ENCODE data around the gene MFSD1. TPM values are rescaled to one million over a fixed set of nuclear protein-coding genes. Genes with fewer than 3 reads are reported as not detected.

Gene MFSD1
- total RNA-seq, 1 donor from 2014 or later = 16.0 TPM

DNA sequence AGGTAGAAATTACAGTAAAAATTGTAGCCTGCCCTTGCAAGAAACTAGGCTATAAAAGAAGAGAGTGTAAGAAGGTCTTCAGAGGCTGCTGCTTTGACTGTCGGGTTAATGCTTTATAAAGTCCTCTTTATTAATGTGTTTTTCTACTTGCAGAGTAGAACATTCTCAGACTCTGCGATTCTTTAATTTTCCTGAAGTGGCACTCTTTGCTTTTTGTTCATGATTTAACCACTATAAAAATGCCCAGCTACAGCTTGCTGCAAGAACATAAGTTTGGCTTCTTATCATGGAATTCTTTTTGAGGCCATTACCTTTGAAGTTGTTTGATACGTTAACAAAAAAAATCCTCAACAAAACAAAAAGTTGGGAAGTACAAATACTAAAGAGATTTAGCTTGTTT, 33.8 kb downstream of the MFSD1 start:
- Mint-ChIP-seq H3K27ac (no peak overlapping the region), H3K4me1 (no peaks in the 10 kb centered on the region), H3K27me3 (ENCODE audit: insufficient read depth, low read depth) (peaks cover 2% of the 10 kb centered on the region), H3K4me3 (no peak overlapping the region), H3K9me3 (no peaks in the 10 kb centered on the region), H3K36me3 (no peaks in the 10 kb centered on the region)
- TF ChIP-seq EZH2phosphoT487 (IDR thresholded peaks at IDR 0.05) (no peak), EZH2 (IDR thresholded peaks at IDR 0.05) (no peak)
- TF ChIP-seq, protein P1, sequence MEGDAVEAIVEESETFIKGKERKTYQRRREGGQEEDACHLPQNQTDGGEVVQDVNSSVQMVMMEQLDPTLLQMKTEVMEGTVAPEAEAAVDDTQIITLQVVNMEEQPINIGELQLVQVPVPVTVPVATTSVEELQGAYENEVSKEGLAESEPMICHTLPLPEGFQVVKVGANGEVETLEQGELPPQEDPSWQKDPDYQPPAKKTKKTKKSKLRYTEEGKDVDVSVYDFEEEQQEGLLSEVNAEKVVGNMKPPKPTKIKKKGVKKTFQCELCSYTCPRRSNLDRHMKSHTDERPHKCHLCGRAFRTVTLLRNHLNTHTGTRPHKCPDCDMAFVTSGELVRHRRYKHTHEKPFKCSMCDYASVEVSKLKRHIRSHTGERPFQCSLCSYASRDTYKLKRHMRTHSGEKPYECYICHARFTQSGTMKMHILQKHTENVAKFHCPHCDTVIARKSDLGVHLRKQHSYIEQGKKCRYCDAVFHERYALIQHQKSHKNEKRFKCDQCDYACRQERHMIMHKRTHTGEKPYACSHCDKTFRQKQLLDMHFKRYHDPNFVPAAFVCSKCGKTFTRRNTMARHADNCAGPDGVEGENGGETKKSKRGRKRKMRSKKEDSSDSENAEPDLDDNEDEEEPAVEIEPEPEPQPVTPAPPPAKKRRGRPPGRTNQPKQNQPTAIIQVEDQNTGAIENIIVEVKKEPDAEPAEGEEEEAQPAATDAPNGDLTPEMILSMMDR (IDR thresholded peaks at IDR 0.05) = no peak
- no peaks in the 10 kb centered on the region for H3K27me3 ChIP-seq
- no peak overlapping the region for H3K9ac ChIP-seq
- no peak overlapping the region for H3K4me3 ChIP-seq
- H3K9me3 ChIP-seq (ENCODE audit: low read depth) = no peaks in the 10 kb centered on the region
- no peaks in the 10 kb centered on the region for H3K79me2 ChIP-seq (ENCODE audit: low read depth)
- H3K27ac ChIP-seq = no peak overlapping the region
- no peaks in the 10 kb centered on the region for H3K36me3 ChIP-seq
- H3K4me1 ChIP-seq = peaks cover 4% of the 10 kb centered on the region
- no peak overlapping the region for H2AFZ ChIP-seq (replicated peaks)
- H3K4me2 ChIP-seq = no peak overlapping the region
- no peaks in the 10 kb centered on the region for H4K20me1 ChIP-seq (ENCODE audit: low read depth)
- H3F3A ChIP-seq (ENCODE audit: low read depth) = no peaks in the 10 kb centered on the region
- DNase-seq (ENCODE audit: low spot score) = no peak

DNA sequence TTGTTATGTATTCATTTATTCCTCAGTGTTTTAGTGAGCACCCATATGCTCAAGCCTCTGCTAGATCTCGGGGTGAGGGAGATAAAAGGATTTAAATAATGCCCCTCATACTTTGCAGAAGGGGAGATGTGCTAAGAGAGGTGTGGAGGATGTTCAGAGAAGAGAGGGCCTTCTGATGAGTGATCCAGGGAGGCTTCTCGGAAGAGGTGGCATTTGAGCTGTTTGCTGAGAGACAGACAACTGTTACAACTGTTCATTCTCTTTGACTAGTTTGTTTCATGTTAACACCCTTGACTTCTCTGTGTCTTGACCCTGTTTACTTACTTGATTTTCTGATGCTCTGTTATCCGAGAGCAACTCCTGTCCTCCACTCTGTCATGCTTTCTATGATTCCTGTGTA, 34.5 kb downstream of the MFSD1 start:
- H3K27ac Mint-ChIP-seq = no peak overlapping the region
- Histone ChIP-seq H3K27ac (no peak overlapping the region), H3K27me3 (no peaks in the 10 kb centered on the region), H2AFZ (replicated peaks) (no peak overlapping the region), H3F3A (ENCODE audit: low read depth) (no peaks in the 10 kb centered on the region), H3K4me1 (peaks cover 4% of the 10 kb centered on the region), H3K36me3 (no peaks in the 10 kb centered on the region), H3K9ac (no peak overlapping the region), H3K4me3 (no peak overlapping the region), H3K79me2 (ENCODE audit: low read depth) (no peaks in the 10 kb centered on the region), H3K9me3 (ENCODE audit: low read depth) (no peaks in the 10 kb centered on the region), H4K20me1 (ENCODE audit: low read depth) (no peaks in the 10 kb centered on the region), H3K4me2 (no peak overlapping the region)
- no peaks in the 10 kb centered on the region for H3K9me3 Mint-ChIP-seq
- no peak for TF ChIP-seq EZH2phosphoT487 (IDR thresholded peaks at IDR 0.05)
- TF ChIP-seq EZH2 (IDR thresholded peaks at IDR 0.05) = no peak
- TF ChIP-seq, protein P1 (IDR thresholded peaks at IDR 0.05) = no peak
- H3K36me3 Mint-ChIP-seq = no peaks in the 10 kb centered on the region
- H3K4me1 Mint-ChIP-seq = no peaks in the 10 kb centered on the region
- DNase-seq (ENCODE audit: low spot score) = no peak
- peaks cover 3% of the 10 kb centered on the region for H3K27me3 Mint-ChIP-seq (ENCODE audit: insufficient read depth, low read depth)
- H3K4me3 Mint-ChIP-seq = no peak overlapping the region

DNA sequence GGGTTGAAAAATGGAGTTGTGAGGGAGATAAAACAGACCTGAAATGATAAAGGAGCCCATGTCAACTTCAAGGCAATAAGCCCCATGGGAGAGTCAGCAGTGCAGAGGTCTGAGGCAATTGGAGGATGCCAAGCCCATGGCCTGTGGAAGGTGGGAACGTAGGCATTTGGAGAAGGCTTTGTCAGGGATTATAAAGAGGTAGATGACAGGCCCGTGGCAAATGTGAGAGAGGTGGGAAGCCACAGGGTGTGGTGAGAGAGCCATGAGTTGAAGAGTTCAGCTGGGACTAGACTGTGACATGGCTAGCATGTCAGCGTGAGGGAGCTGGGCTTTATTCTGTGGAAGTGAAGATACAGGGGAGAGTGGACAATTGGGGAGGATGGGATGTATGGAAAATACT, 35.4 kb downstream of the MFSD1 start:
- H2AFZ ChIP-seq (replicated peaks) = no peak overlapping the region
- no peaks in the 10 kb centered on the region for H3K4me1 Mint-ChIP-seq
- H3K9ac ChIP-seq = no peak overlapping the region
- H3K79me2 ChIP-seq (ENCODE audit: low read depth) = no peaks in the 10 kb centered on the region
- no peaks in the 10 kb centered on the region for H3K36me3 Mint-ChIP-seq
- peaks cover 4% of the 10 kb centered on the region for H3K4me1 ChIP-seq
- H3K36me3 ChIP-seq = no peaks in the 10 kb centered on the region
- H3K9me3 ChIP-seq (ENCODE audit: low read depth) = no peaks in the 10 kb centered on the region
- TF ChIP-seq EZH2 (IDR thresholded peaks at IDR 0.05) = no peak
- TF ChIP-seq EZH2phosphoT487 (IDR thresholded peaks at IDR 0.05) = no peak
- H3K9me3 Mint-ChIP-seq = no peaks in the 10 kb centered on the region
- no peak overlapping the region for H3K27ac Mint-ChIP-seq
- H3K27ac ChIP-seq = no peak overlapping the region
- H3K4me3 ChIP-seq = no peak overlapping the region
- peak overlapping the region; percentile 46 for H3K4me3 Mint-ChIP-seq
- no peaks in the 10 kb centered on the region for H3K27me3 ChIP-seq
- H3K4me2 ChIP-seq = no peak overlapping the region
- DNase-seq (ENCODE audit: low spot score) = no peak
- H4K20me1 ChIP-seq (ENCODE audit: low read depth) = no peaks in the 10 kb centered on the region
- no peaks in the 10 kb centered on the region for H3F3A ChIP-seq (ENCODE audit: low read depth)
- peaks cover 8% of the 10 kb centered on the region for H3K27me3 Mint-ChIP-seq (ENCODE audit: insufficient read depth, low read depth)

DNA sequence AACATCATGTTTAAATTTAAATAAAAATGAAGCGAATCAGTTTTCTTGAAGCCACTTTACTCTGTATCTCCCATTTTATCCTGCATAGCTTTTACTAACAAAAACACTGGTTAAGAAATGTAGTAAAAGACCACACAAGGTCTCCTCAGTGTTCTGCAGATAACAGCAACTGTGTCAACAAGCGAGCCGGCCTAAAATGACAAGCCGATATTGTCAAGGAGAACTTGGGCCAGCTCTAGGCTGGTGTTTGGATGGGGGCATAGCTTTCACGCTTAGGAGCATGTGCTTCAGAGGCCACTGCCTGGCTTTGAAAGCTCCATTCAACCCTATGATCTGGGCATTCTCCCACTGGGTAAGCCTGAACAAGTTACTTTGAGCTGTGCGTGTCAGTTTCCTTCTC, 38.1 kb downstream of the MFSD1 start:
- Histone ChIP-seq H2AFZ (replicated peaks) (no peak overlapping the region), H3K27ac (no peak overlapping the region), H4K20me1 (ENCODE audit: low read depth) (no peaks in the 10 kb centered on the region), H3K4me3 (no peak overlapping the region), H3F3A (ENCODE audit: low read depth) (no peaks in the 10 kb centered on the region), H3K9me3 (ENCODE audit: low read depth) (no peaks in the 10 kb centered on the region), H3K4me2 (no peak overlapping the region), H3K36me3 (no peaks in the 10 kb centered on the region), H3K9ac (no peak overlapping the region), H3K27me3 (no peaks in the 10 kb centered on the region), H3K4me1 (peaks cover 4% of the 10 kb centered on the region), H3K79me2 (ENCODE audit: low read depth) (no peaks in the 10 kb centered on the region)
- Mint-ChIP-seq H3K4me3 (no peak overlapping the region), H3K27me3 (ENCODE audit: insufficient read depth, low read depth) (peaks cover 14% of the 10 kb centered on the region), H3K9me3 (no peaks in the 10 kb centered on the region), H3K27ac (no peak overlapping the region), H3K36me3 (no peaks in the 10 kb centered on the region), H3K4me1 (no peaks in the 10 kb centered on the region)
- DNase-seq (ENCODE audit: low spot score) = peak; percentile 39
- TF ChIP-seq EZH2phosphoT487 (IDR thresholded peaks at IDR 0.05) (no peak), EZH2 (IDR thresholded peaks at IDR 0.05) (no peak)
- TF ChIP-seq, protein P1 (IDR thresholded peaks at IDR 0.05) = no peak
